Smooth muscle cell (in vitro differentiated cells): ENCODE data around the gene RPP40. TPM values are rescaled to one million over a fixed set of nuclear protein-coding genes. Genes with fewer than 3 reads are reported as not detected.

ENCODE experiments used
- DNase-seq: peaks from one replicate; lab custom pipeline; 2025; ENCODE audit not compliant: unreplicated experiment; lab: John Stamatoyannopoulos, UW
- H2AFZ ChIP-seq: fragments of 200-600 bp; sonication (generic); 2 replicates; pipeline ENCODE4 v1.6.0; 2016; ENCODE audit warnings: antibody characterized with exemption, low read depth, mild to moderate bottlenecking
- H3F3A ChIP-seq: fragments of 200-600 bp; sonication (generic); 2 replicates; pipeline ENCODE4 v1.6.0; 2017; ENCODE audit warnings: antibody characterized with exemption, low read depth
- H3K27ac ChIP-seq: fragments of 200-600 bp; sonication (generic); 2 replicates; pipeline ENCODE4 v1.5.1; 2016; ENCODE audit warnings: low read depth, mild to moderate bottlenecking
- H3K27me3 ChIP-seq: fragments of 200-600 bp; sonication (generic); 2 replicates; pipeline ENCODE4 v1.6.1; 2016; ENCODE audit warnings: low read depth, mild to moderate bottlenecking
- H3K36me3 ChIP-seq: fragments of 200-600 bp; sonication (generic); 2 replicates; pipeline ENCODE4 v1.5.1; 2016; ENCODE audit warnings: low read depth
- H3K4me1 ChIP-seq: fragments of 200-600 bp; sonication (generic); 2 replicates; pipeline ENCODE4 v1.5.1; 2016; ENCODE audit warnings: low read depth
- H3K4me2 ChIP-seq: fragments of 200-600 bp; sonication (generic); 2 replicates; pipeline ENCODE4 v1.6.0; 2016; ENCODE audit warnings: mild to moderate bottlenecking
- H3K4me3 ChIP-seq: fragments of 200-600 bp; sonication (generic); 2 replicates; pipeline ENCODE4 v1.5.1; 2016; ENCODE audit warnings: mild to moderate bottlenecking
- H3K79me2 ChIP-seq: fragments of 200-600 bp; sonication (generic); 2 replicates; pipeline ENCODE4 v1.6.0; 2016; ENCODE audit warnings: low read depth, mild to moderate bottlenecking
- H3K9ac ChIP-seq: fragments of 200-600 bp; sonication (generic); 2 replicates; pipeline ENCODE4 v1.6.0; 2016; ENCODE audit warnings: low read depth
- H3K9me3 ChIP-seq: fragments of 200-600 bp; sonication (generic); replicated peaks from 2 replicates; pipeline ENCODE4 v1.5.1; 2016; ENCODE audit warnings: low read depth
- H4K20me1 ChIP-seq: fragments of 200-600 bp; sonication (generic); 2 replicates; pipeline ENCODE4 v1.6.0; 2016; ENCODE audit warnings: low read depth
- CTCF ChIP-seq: fragments of 200-600 bp; sonication (generic); IDR thresholded peaks from 2 replicates; pipeline ENCODE4 v1.5.1; 2017; ENCODE audit warnings: borderline replicate concordance, mild to moderate bottlenecking, antibody characterized with exemption; ENCODE audit not compliant: insufficient read depth, poor library complexity, severe bottlenecking
- WGBS: methylation state at CpG from one replicate; pipeline ENCODE4 v1.1.7; 2016; ENCODE audit warnings: low lambda C conversion rate; 5-methylcytosine and 5-hydroxymethylcytosine counted together
- polyA plus RNA-seq: library from polyadenylated mRNA; unstranded; fragments of >200 nt; fragmentation: Nextera tagmentation; extraction: Ambion mirVana; gene quantifications from 2 replicates; pipeline ENCODE4 v1.2.1, GENCODE V29; 2016
- total RNA-seq: library from RNA; depleted of rRNA; stranded (reverse); fragments of >200 nt; gene quantifications from 2 replicates; pipeline ENCODE4 v1.2.3, GENCODE V29; 2014

Gene RPP40
- total and polyA plus RNA-seq, 2 experiments from 2014 or later, result 6.7 to 7.7 TPM

DNA sequence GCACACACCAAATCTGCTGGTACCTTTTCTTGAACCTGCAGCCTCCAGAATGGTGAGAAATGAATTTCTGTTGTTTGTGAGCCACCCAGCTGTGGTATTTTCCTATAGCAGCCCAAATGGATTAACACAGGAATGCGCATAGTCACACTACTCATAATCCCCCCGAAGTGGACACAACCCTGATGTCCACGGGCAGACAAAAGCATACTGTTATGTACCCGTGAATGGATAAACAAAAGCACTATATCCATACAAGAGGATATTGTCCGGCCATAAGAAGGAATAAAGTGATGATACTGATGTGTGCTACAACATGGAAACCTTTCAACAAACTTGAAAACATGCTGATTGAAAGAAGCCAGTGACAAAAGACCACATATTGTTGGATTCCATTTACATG is 25.1 kb upstream of the RPP40 start:
- Histone ChIP-seq H3K9ac (no peak overlapping the region), H3K9me3 (no peaks in the 10 kb centered on the region), H3F3A (no peaks in the 10 kb centered on the region), H3K4me2 (no peak overlapping the region), H3K79me2 (no peaks in the 10 kb centered on the region), H3K27me3 (no peaks in the 10 kb centered on the region), H3K4me3 (no peak overlapping the region), H3K36me3 (no peaks in the 10 kb centered on the region), H2AFZ (no peak overlapping the region), H4K20me1 (no peaks in the 10 kb centered on the region), H3K4me1 (peaks cover 12% of the 10 kb centered on the region), H3K27ac (no peak overlapping the region)
- WGBS, result 58% methylated on average over 5 of the region's 5 CpGs
- no peak for DNase-seq
- TF ChIP-seq CTCF, result no peak

DNA sequence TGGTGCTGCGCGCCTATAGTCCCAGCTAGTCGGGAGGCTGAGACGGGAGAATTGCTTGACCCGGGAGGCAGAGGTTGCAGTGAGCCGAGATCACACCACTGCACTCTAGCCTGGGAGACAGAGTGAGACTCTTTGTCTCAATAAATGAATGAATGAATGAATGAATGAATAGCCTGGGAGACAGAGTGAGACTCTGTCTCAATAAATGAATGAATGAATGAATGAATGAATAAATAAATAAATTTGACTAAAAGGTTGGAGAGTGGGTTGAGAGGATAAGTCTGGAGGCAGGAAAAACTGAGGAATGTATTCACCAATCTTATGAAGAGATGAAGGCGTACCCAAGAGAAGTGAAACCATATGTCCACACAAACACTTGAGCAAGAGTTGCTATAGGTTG is 24.5 kb upstream of the RPP40 start:
- H3F3A ChIP-seq, result no peaks in the 10 kb centered on the region
- DNase-seq, result no peak
- H4K20me1 ChIP-seq, result no peaks in the 10 kb centered on the region
- H3K9ac ChIP-seq, result no peak overlapping the region
- H3K27me3 ChIP-seq, result no peaks in the 10 kb centered on the region
- TF ChIP-seq CTCF, result no peak
- 96% methylated on average over 7 of the region's 7 CpGs for WGBS
- H2AFZ ChIP-seq, result no peak overlapping the region
- H3K9me3 ChIP-seq, result no peaks in the 10 kb centered on the region
- H3K4me2 ChIP-seq, result no peak overlapping the region
- no peak overlapping the region for H3K27ac ChIP-seq
- peaks cover 12% of the 10 kb centered on the region for H3K4me1 ChIP-seq
- no peaks in the 10 kb centered on the region for H3K79me2 ChIP-seq
- no peak overlapping the region for H3K4me3 ChIP-seq
- H3K36me3 ChIP-seq, result no peaks in the 10 kb centered on the region

GRCh38 chr6:5025911-5026819 is 22.3 kb upstream of the RPP40 start:
- peak; percentile 38 for DNase-seq
- Histone ChIP-seq H3K9me3 (no peaks in the 10 kb centered on the region), H3K4me3 (peak overlapping the region; percentile 76), H3K27ac (peak overlapping the region; percentile 9), H3K9ac (peak overlapping the region; percentile 70), H3K27me3 (no peaks in the 10 kb centered on the region), H4K20me1 (no peaks in the 10 kb centered on the region), H3F3A (no peaks in the 10 kb centered on the region), H3K36me3 (no peaks in the 10 kb centered on the region), H2AFZ (peak overlapping the region; percentile 99), H3K4me2 (peak overlapping the region; percentile 98), H3K79me2 (no peaks in the 10 kb centered on the region), H3K4me1 (peaks cover 12% of the 10 kb centered on the region)
- 3% methylated on average over 32 of the region's 35 CpGs for WGBS
- peak; percentile 6 for TF ChIP-seq CTCF
